Endometrial microvascular endothelial cells (primary cell): ENCODE data around the gene EHMT1. TPM values are rescaled to one million over a fixed set of nuclear protein-coding genes. Genes with fewer than 3 reads are reported as not detected.
"Not testable (repeated sequence)": the region's sequence is repeated elsewhere in the genome, so short reads cannot be mapped to it uniquely, and the experiment has no call there.

Experiments
- in situ Hi-C: cut with HindIII; loops from 2 replicates; pipeline ENCODE4 v1.10.0; 2017; ENCODE audit warnings: low sequenced_read_pairs, low pct_unique_long_range_greater_than_20kb; ENCODE audit errors: inconsistent ontology term
- total RNA-seq: library from RNA; depleted of rRNA; stranded (reverse); fragments of >200 nt; gene quantifications from one replicate; pipeline ENCODE4 v1.2.3, GENCODE V29; 2015; ENCODE audit errors: inconsistent ontology term

Gene EHMT1
- total RNA-seq, 1 donor from 2014 or later: 69.0 TPM

DNA sequence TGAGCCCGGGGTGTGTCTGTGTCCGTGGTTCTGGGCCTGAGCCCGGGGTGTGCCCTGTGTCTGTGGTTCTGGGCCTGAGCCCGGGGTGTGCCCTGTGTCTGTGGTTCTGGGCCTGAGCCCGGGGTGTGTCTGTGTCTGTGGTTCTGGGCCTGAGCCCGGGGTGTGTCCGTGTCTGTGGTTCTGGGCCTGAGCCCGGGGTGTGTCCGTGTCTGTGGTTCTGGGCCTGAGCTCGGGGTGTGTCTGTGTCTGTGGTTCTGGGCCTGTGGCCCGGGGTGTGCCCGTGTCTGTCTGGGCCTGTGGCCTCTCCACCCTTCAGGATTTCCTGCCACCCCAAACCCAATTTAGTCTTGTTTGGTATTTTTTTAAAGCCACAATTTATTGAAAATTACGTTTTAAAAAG lies 104.6 kb downstream of the EHMT1 start:
- in situ Hi-C loops: not testable (repeated sequence)

DNA sequence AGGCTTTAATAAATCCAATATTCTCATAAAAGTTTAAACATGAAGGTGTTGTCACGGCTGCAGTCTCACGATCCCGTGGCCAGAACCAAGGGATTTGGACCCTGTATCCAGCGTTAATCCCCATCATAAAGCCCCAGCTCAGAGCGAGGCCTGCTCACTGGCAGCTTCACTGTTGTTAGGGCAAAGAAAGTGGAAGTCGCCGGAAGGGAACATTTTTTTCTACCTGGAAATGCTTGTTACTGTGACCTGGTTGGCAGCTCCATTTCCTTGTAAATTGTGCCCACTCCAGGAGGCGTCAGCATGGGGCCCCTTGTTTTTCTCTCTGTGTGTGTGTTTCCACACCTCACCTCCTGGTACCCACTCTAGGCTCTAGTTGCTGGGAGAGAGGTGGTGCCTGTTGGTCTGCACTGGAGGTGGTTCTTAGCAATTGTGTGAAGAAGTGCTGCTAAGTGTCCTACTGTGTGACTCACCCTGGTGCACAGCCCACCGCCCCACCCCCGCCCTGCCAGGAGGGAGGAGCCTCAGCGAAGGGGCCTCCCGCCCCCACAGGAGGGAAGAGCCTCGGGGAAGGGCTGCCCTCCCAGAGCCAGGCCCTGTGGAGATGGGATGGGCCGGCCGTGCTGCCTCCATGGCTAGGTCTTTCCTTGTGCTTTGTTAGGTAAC lies 105.1 kb downstream of the EHMT1 start:
- in situ Hi-C loops: no loop called here

DNA sequence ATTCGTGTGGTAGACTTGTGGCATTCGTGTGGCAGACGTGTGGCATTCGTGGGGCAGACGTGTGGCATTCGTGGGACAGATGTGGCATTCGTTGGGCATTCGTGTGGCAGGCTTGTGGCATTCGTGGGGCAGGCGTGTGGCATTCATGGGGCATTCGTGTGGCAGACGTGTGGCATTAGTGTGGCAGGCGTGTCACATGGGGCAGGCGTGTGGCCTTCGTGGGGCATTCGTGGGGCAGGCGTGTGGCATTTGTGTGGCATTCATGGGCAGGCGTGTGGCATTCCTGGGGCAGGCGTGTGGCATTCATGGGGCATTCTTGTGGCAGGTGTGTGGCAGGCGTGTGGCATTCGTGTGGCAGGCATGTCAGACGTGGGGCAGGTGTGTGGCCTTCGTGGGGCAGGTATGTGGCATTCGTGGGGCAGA lies 106.0 kb downstream of the EHMT1 start:
- in situ Hi-C loops: no loop called here

DNA sequence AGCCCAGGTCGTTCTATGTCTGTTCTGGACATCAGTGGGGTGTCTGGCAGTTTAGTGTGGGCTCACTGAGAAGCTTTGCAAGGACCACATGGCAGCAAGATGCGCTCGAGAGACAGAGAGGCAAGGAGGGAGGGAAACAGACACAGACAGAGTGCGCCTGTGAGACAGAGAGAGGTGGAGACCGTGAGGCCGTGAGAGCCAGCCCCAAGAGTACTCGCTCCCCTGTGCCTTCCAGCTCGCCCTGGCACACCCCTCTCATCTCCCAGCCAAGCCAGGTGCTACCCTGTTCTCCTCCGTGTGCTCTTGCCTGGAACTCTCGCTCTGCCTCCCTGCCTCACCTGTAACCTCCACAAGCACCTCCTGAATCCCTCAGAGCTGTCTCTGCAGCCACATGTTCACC lies 106.8 kb downstream of the EHMT1 start:
- in situ Hi-C loops: no loop called here

DNA sequence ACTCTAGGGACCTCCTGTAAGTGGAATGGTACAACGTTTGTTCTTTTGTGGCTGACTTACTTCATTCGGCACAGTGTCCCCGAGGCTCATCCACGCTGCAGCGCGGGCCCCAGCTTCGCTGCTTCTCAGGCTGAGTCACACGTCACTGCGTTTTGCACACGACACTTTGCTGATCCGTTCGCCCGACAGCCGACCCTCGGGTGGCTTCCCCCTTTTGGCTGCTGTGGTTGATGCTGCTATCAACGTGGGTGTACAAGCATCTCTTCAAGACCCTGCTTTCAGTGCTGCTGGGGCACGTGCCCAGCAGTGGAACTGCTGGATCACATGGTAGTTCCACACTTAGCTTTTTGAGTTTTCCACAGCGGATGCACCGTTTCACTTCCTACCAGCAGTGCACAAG lies 107.5 kb downstream of the EHMT1 start:
- in situ Hi-C loops: not testable (repeated sequence)

DNA sequence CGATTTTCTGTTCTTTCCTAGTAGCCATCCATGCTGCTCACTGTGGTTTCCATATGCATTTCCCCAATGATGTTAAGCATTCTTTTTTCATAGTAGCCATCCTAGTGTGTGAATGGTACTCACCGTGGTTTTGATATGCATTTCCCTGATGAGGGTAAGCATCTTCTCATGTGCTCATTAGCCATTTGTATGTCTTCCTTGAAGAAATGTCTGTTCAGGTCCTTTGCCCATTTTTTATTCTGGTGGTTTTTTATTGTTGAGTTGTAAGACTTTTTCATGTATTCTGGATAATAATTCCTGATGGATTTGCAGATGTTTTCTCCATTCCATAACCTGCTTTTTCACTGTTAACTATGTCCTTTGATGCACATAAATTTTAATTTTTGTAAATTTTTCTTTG lies 108.0 kb downstream of the EHMT1 start:
- in situ Hi-C loops: no loop called here

DNA sequence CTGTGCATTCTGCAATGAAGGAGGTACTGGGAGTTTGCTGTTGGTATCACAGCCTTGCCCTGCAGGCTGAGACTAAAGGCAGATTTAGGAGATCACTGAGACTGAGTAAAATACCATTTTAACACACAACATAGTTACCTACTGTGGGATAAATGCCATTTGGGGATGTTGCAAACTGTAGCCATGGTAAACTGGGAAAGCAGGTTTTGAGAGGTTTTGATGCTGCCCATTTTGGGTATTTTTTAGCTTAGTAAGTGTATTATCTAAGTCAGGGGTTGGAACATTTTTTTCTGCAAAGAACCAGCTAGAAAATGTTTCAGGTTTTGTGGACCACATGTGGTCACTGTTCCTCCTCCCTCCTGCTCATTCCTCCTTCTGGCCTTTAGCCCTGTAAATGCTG lies 108.9 kb downstream of the EHMT1 start:
- in situ Hi-C loops: no loop called here

DNA sequence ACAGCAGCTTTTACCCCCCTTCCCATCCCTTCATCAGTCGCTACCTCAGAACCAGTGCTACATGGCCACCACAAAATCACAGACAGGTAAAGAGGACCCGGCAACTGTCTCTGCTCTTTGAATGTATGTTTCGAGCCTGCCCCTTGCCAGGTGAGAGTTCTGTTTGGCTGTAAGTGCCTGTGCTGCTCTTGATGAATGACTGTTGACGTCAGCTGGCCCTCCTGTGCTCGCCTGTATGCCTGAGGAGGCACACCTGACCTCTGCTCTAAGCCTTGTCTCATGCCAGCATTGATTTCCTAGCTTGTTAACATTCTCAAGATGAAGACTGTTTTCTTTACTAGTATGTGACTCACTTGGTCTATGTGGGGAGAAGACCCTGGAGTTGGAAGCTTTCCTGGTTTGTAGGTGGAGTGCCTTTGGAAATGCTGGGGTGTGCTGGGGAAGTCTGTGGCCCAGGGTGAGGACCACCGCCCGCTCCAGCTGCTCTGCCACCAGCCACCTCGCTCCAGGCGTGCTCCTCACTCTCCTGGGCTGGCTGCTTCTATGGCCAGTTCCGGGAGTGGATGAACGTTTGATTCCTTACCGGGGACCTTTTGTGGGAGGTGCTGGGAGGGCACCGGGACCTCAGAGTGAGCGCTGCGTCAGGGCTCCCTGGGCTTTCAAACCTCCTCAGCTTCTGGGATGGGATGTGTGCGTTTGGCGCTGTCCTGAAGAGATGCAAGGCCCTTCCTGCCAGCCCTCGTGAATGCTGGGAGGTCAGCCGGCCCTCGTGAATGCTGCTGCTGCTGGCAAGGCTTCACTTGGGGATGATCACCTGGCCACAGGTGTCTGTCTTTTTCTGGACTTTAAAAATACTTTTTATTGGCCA lies 109.9 kb downstream of the EHMT1 start:
- in situ Hi-C loops: no loop called here

DNA sequence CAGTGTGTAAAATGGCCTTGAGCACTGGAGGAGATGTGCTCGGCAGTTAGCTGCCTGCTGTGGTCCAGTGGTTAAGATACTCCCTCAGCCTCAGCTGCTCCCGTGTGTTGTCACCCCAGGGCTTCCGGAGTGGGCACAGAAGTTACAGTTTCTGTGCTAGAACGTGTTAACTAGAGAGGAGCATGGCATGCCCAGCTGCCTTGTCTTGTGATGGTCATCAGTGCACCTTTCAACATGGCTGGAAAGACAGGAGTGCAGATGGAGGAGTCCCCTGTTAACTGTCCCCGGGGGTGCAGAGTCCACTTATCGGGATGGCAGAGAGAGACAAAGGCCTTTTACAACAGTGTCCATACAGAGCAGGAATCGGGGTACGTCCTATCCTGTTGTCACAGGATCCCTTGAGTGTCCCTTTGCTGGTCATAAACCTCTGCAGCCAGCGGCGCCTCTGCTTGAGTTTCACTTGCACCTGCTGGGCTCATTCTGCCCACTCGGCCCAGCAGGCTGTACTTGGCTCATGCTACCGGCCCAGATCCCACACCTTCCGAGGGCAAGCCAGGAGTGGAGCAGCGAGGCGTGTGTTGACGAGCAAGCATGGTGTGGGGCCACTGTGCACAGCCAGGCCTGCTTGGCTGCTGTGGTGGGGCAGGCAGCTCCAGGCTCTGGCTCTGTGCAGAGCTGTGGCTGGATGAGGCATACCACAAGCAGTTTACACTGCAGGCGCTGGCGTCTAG lies 112.6 kb downstream of the EHMT1 start:
- in situ Hi-C loops: no loop called here

DNA sequence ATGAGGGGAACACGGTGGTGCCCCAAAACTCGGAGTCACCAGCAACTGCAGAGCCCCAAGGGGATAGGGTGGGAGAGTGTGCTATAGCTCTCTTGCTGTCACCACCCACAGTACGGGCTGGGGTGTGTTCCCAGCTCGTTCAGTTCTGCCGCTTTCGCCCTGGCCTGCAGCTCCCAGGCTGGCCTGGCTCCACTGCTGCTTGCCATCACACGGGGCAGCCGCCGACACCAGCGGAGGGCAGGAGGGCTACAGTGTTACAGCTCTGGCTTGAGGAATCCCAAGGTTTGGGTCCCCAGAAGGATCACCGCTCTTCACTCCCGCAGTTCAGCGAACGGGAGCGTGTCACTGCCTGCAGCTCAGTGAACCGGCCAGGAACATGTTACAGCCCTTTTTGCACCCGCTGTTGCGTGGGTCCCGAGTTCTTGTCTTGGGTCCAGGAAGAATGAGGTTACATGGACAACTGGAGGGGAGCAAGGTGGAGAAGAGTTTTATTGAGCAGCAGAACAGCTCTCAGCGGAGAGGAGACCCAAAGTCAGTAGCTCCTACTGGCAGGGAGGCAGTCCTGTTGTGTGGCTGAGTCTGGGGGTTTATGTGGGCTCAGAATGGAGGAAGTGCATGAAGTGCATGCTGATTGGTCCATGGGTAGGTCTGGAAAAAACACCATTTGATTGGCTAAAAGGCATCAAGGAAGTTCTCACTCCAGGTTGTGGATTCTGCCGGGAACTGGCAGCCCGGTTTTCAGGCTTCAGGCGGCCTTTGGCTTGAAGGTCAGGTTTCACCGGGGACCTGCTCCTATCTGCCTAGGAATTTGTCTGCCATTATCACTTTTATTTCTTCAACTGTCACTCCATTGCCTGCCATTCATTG lies 113.4 kb downstream of the EHMT1 start:
- in situ Hi-C loops: no loop called here

DNA sequence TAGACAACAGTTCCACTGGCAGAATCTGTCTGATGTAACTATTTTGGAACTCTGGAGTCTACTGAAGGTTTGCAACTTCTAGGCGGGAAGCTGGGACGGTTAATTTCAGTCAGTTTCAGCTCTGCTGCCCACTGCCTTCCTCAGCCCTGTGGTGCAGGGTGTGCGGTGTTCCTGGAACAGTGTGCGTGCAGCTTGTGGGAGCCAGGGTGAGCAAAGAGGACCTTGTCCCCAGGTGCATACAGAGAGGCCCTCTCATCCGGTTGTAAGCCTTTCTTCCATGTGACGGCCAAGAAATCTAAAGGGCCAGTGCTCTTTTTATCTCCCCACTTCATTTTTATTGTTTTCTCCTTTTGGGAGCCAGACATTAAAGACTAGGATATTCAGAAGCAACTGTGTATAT lies 114.6 kb downstream of the EHMT1 start:
- in situ Hi-C loops: no loop called here

DNA sequence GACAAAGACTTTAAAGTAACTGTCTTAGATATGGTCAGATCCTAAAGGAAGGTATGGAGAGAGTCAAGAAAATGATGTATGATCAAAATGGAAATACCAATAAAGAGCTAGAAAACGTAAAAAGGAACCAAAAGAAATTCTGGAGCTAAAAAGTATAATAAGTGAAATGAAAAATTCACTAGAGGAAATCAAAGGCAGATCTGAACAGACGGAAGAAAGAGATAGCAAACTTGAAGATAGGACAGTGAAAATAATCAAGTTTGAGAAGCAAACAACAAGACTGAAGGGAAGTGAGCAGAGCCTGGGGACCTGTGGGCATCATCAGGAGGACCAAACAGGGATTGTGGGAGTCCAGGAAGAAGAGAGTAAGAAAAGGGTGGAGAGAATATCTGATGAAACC lies 115.4 kb downstream of the EHMT1 start:
- in situ Hi-C loops: no loop called here

DNA sequence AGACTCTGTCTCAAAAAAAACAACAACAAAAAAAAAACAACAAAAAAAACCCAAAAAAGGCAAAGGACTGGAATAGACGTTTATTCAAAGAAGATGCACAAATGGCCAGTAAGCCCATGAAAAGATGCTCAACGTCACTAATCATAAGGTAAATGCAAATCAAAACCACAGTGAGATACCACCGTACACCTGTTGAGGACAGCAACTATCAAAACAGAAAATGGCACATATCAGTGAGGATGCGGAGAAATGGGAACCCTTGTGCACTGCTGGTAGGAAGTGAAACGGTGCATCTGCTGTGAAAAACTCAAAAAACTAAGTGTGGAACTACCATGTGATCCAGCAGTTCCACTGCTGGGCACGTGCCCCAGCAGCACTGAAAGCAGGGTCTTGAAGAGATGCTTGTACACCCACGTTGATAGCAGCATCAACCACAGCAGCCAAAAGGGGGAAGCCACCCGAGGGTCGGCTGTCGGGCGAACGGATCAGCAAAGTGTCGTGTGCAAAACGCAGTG lies 119.4 kb downstream of the EHMT1 start:
- in situ Hi-C loops: not testable (repeated sequence)

DNA sequence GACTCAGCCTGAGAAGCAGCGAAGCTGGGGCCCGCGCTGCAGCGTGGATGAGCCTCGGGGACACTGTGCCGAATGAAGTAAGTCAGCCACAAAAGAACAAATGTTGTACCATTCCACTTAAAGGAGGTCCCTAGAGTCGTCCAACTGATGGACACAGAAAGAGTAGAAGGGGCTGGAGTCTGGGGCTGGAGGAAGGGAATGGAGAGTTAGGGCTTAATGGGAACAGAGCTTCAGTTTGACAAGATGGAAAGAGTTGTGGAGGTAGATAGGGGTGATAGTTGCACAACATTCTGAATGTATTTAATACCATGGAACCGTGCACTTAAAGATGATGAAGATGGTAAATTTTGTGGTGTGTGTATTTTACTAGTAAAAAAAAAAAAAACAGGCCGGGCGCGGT lies 119.9 kb downstream of the EHMT1 start:
- in situ Hi-C loops: no loop called here

DNA sequence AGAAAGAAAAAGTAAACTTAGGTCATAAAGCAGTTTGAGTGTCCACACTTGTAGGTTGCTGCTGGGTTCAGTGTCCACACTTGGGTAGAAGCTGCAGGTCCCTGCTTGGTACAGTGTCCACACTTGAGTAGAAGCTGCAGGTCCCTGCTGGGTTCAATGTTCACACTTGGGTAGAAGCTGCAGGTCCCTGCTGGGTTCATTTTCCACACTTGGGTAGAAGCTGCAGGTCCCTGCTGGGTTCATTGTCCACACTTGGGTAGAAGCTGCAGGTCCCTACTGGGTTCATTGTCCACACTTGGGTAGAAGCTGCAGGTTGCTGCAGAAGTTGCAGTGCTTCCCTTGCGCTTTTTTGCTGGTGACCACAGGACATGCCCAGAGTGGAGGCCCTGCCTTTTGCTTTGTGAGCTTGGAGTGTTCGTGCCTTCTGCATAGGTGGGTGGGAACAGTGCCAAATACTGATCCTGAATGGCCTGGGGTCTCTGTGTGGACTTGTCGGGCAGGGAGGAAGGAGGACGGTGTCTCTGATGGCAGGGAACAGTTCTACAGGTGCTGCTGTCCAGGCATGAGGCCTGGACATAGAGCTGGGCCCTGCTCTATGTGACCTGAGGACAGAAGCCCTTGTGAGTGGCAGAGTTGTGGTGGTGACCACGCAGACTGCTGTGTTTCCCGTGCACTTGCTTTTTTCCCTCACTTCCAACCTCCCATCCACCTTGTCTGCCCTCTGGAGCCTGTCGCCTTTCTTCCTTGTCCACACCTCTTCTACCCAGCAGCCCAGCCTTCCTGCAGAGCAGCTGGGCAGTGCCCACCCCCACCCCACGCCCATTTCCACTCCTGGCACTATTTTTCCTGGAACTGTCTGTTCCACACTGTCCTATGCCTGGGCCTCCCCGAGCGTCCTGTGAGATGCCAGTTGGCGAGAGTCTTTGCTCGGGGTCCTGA lies 120.8 kb downstream of the EHMT1 start:
- in situ Hi-C loops: no loop called here

DNA sequence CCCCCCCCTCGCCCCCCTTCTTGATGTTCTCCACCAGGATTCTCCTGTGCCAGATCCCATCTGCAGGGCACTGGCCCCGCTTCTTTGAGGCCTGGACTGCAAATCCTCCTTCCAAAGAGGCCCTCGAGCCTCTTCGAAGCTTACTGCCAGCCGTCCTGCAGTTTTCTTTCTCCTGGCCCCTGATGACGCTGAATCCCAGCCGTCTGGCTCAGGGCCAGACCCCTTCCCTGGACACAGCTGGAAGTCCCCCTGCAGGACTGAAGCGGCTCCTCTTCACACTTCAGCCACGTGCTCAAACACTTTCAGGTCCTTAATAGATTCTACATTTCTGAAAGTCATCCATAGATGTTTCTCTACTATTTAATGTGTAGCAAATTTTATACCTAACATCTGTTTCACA lies 121.5 kb downstream of the EHMT1 start:
- in situ Hi-C loops: no loop called here

DNA sequence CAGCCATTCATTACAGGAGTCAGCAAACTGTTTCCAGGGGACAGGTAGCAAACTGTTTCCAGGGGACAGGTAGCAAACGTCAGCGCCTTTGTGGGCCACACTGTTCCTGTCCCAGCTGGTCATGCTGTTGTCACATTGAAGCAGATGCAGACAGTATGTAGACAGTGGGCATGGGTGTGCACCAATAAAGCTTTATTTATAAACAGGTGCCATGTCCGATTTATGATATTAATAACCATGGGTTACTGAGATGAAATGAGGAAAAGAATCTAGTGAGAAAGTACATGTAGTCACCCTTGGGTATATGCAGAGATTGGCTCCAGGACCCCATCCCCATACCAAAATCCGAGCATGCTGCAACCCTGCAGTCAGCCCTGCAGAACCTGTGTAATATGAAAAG lies 122.5 kb downstream of the EHMT1 start:
- in situ Hi-C loops: no loop called here

DNA sequence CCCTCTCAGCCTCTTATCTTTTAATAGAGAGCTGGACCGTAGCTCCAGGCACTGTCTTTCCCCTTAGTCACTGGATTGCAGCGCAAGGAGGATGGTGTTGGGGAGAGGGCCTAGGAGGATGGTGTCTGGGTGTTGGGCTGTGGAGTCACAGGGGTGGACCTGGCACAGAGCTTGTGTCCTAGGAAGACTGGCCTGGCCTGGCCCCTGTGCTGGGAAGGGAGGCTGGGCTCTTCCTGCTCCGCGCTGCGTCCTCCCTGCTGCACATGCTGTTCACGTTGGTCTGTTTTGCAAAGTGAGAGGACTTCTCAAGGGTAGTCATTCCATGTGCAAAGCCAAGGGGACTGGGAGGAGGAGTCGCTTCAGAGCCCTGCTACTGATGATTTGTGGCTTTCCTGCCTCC lies 123.9 kb downstream of the EHMT1 start:
- in situ Hi-C loops: no loop called here
